NB4 (cell line): Measurements from ENCODE around the gene DMGDH.

Experiments
- MAX ChIP-seq: IDR thresholded peaks from 2 replicates; pipeline ENCODE4 v1.6.1; 2011; ENCODE audit warnings: low read depth, low read length
- MYC ChIP-seq: IDR thresholded peaks from 2 replicates; pipeline ENCODE4 v1.6.1; 2011; ENCODE audit warnings: low read depth, low read length
- POLR2A ChIP-seq: IDR thresholded peaks from 2 replicates; pipeline ENCODE4 v1.6.1; 2011; ENCODE audit warnings: mild to moderate bottlenecking; ENCODE audit not compliant: insufficient read length; ENCODE audit errors: extremely low read depth
- TF ChIP-seq, protein P1 (sequence below): IDR thresholded peaks from one replicate; pipeline ENCODE4 v1.5.1; 2012; ENCODE audit warnings: low read depth, low read length

- TF ChIP-seq, protein P1, sequence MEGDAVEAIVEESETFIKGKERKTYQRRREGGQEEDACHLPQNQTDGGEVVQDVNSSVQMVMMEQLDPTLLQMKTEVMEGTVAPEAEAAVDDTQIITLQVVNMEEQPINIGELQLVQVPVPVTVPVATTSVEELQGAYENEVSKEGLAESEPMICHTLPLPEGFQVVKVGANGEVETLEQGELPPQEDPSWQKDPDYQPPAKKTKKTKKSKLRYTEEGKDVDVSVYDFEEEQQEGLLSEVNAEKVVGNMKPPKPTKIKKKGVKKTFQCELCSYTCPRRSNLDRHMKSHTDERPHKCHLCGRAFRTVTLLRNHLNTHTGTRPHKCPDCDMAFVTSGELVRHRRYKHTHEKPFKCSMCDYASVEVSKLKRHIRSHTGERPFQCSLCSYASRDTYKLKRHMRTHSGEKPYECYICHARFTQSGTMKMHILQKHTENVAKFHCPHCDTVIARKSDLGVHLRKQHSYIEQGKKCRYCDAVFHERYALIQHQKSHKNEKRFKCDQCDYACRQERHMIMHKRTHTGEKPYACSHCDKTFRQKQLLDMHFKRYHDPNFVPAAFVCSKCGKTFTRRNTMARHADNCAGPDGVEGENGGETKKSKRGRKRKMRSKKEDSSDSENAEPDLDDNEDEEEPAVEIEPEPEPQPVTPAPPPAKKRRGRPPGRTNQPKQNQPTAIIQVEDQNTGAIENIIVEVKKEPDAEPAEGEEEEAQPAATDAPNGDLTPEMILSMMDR = no peak
- TF ChIP-seq POLR2A (no peak), MAX (no peak), MYC (no peak)
Observed at GRCh38 chr5:79048437-79048836, 21.0 kb downstream of the DMGDH start.
